Ishikawa (cell line): ENCODE results near the gene GCM1.

ENCODE experiments used
- CEBPB ChIP-seq: IDR thresholded peaks from 2 replicates; pipeline ENCODE4 v1.6.1; 2012
- CREB1 ChIP-seq: IDR thresholded peaks from 2 replicates; pipeline ENCODE4 v1.6.1; 2012; ENCODE audit warnings: low read depth
- EGR1 ChIP-seq: IDR thresholded peaks from 2 replicates; pipeline ENCODE4 v1.6.1; 2012
- EP300 ChIP-seq: IDR thresholded peaks from 2 replicates; pipeline ENCODE4 v1.6.1; 2012; ENCODE audit warnings: borderline replicate concordance
- FOXM1 ChIP-seq: IDR thresholded peaks from 2 replicates; pipeline ENCODE4 v1.6.1; 2012; ENCODE audit warnings: low read depth, borderline replicate concordance
- MAX ChIP-seq: IDR thresholded peaks from 2 replicates; pipeline ENCODE4 v1.6.1; 2012
- NFIC ChIP-seq: IDR thresholded peaks from 2 replicates; pipeline ENCODE4 v1.6.1; 2012
- RAD21 ChIP-seq: IDR thresholded peaks from 2 replicates; pipeline ENCODE4 v1.6.1; 2012; ENCODE audit warnings: low read depth
- REST ChIP-seq: IDR thresholded peaks from 2 replicates; pipeline ENCODE4 v1.6.1; 2012; ENCODE audit warnings: low read depth, mild to moderate bottlenecking
- TAF1 ChIP-seq: IDR thresholded peaks from 2 replicates; pipeline ENCODE4 v1.6.1; 2012; ENCODE audit warnings: low read depth, mild to moderate bottlenecking
- TCF12 ChIP-seq: IDR thresholded peaks from 2 replicates; pipeline ENCODE4 v1.6.1; 2012; ENCODE audit warnings: low read depth
- TEAD4 ChIP-seq: IDR thresholded peaks from 2 replicates; pipeline ENCODE4 v1.6.1; 2012
- USF1 ChIP-seq: IDR thresholded peaks from 2 replicates; pipeline ENCODE4 v1.6.1; 2012
- YY1 ChIP-seq: IDR thresholded peaks from 2 replicates; pipeline ENCODE4 v1.6.1; 2012; ENCODE audit warnings: low read depth
- ZBTB7A ChIP-seq: IDR thresholded peaks from 2 replicates; pipeline ENCODE4 v1.6.1; 2012; ENCODE audit warnings: low read depth

GCM1 gene

DNA sequence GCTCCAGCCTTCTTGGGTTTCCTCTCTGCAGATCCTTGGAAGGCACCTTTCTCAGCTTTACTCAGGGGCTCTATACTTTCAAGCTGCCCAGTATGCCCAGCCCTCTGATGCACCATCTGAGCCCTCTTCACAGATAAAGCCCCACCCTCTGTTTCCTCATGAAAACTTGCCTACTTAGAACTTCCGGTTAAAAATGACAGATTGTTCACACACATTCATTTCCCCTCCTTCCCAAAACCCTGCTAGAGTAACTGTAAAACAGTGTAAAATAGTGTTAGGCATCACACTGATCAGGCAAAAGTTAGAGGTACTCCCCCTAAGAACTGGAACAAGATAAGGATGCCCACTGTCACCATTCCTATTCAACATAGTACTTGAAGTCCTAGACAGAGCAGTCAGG lies 14.0 kb upstream of the GCM1 start:
- TF ChIP-seq REST (no peak), RAD21 (no peak), TEAD4 (no peak), ZBTB7A (no peak)

DNA sequence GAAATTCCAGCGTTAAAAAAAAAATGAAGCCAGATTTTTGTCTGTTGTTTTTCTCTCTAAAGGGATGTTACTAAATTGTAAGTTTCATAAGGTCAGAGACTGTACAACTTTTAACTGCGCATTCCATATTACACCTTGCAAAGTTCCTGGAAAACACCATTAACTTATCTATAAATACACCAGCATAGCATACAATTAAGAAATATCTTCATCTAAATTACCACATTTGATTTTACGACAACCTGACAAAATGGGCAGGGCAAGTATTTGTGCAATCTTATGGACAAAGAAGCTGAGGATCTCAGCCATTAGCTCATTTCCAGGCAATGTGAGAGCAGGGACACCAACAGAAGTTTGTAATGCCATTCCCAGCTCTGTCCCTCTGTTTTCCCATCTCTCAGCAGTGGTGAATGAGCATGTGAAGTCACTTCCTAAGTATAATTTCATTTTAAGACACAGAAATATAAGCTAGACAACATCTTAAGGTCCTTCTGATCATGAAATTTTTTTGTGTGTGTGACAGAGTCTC lies 12.9 kb upstream of the GCM1 start:
- no peak for TF ChIP-seq EP300
- no peak for TF ChIP-seq RAD21
- TF ChIP-seq CREB1, result no peak
- TF ChIP-seq YY1, result no peak
- TF ChIP-seq EGR1, result no peak
- TF ChIP-seq TCF12, result no peak
- no peak for TF ChIP-seq CEBPB
- no peak for TF ChIP-seq USF1
- TF ChIP-seq MAX, result no peak
- no peak for TF ChIP-seq TAF1
- no peak for TF ChIP-seq FOXM1
- no peak for TF ChIP-seq ZBTB7A
- TF ChIP-seq NFIC, result no peak

DNA sequence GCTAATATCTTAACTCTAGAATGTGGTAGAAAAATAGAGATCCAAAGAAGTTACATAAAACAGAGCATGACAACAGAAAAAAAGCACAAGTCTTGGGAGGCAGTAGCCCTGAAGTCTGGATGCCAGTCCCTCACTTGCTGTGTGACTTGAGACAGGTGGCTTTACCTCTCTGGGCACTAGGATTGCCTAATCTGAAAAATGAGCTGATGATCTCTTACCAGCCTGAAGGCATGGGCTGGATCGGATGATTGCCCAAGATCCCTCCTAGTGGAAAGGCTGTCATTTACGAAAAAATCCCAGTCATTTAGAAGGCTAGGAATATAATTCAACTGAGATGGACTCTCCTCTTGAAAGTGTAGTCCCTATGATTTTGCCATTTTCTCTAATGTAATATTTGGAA lies 10.9 kb upstream of the GCM1 start:
- TF ChIP-seq FOXM1 (no peak), CEBPB (0 out of 2 replicates have a peak, but pooled peaks have one; percentile 51)

GRCh38 chr6:53154794-53155193 lies 6.2 kb upstream of the GCM1 start:
- TF ChIP-seq USF1 (no peak), TAF1 (no peak), ZBTB7A (no peak), TEAD4 (no peak)

DNA sequence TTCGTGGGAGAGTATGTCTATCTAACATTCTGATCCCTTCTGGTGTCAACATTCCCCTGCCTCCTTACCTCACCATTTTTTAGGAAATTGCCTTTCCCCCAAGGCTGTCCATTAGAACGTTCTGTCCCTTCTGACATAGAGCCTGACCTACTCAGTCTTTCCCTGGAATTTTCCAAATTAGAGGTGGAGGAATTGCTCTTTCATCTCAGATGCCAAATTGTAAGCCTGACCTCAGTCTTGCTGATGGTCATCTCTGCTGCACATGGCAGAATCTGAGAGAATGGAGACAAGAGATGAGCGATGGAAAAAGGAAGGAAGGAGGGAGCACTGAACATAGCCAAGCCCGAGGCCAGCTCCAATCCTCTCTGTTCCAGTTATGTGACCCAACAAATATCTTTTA lies 5.4 kb upstream of the GCM1 start:
- TF ChIP-seq TCF12, result no peak
- no peak for TF ChIP-seq RAD21
- no peak for TF ChIP-seq FOXM1
- no peak for TF ChIP-seq TAF1
- no peak for TF ChIP-seq NFIC
- no peak for TF ChIP-seq CEBPB
- no peak for TF ChIP-seq EGR1
- no peak for TF ChIP-seq USF1
- no peak for TF ChIP-seq MAX
- no peak for TF ChIP-seq YY1
- no peak for TF ChIP-seq REST
- no peak for TF ChIP-seq TEAD4
- no peak for TF ChIP-seq EP300
- no peak for TF ChIP-seq CREB1
- no peak for TF ChIP-seq ZBTB7A

GRCh38 chr6:53152576-53152975 lies 3.9 kb upstream of the GCM1 start:
- TF ChIP-seq EP300, result no peak
- no peak for TF ChIP-seq CREB1
- TF ChIP-seq USF1, result no peak
- no peak for TF ChIP-seq YY1
- TF ChIP-seq NFIC, result no peak
- TF ChIP-seq RAD21, result no peak
- no peak for TF ChIP-seq TCF12
- TF ChIP-seq FOXM1, result no peak
- no peak for TF ChIP-seq TAF1
- TF ChIP-seq ZBTB7A, result no peak
